Measurements from ENCODE around the gene SIX1. TPM values are rescaled to one million over a fixed set of nuclear protein-coding genes. Genes with fewer than 3 reads are reported as not detected.
A peak's percentile ranks its signal among the peaks of the same experiment; 100 is the strongest.

The SIX1 gene
- total RNA-seq, 1 experiment from 2014 or later: 0.59 TPM

GRCh38 chr14:60656686-60657455 is 7.6 kb upstream of the SIX1 start (continued):
- no peak for TF ChIP-seq CREM (CRISPR knock-in tag; IDR thresholded peaks at IDR 0.05)

GRCh38 chr14:60655898-60656685 is 6.8 kb upstream of the SIX1 start:
- CTCF ChIA-PET: interaction anchor here (0.6 to 2.9 kb wide), 15 partner anchors 10 to 521 kb away, joined by 3 to 20 read pairs (median 3); partner anchors contain the start of genes SLC38A6 and TRMT5

GRCh38 chr14:60655119-60655897 is 6.0 kb upstream of the SIX1 start:
- H3K4me1 Mint-ChIP-seq: peaks cover 74% of the 10 kb centered on the region
- no peaks in the 10 kb centered on the region for H3K36me3 Mint-ChIP-seq
- DNase-seq (ENCODE audit: low spot score): no peak
- no peak for TF ChIP-seq SMAD4 (CRISPR knock-in tag; IDR thresholded peaks at IDR 0.05)
- no peak for TF ChIP-seq NFE2L1 (CRISPR knock-in tag; IDR thresholded peaks at IDR 0.05)
- no peak for TF ChIP-seq ZNF232 (CRISPR knock-in tag; IDR thresholded peaks at IDR 0.05)
- no peak for TF ChIP-seq ZMAT4 (CRISPR knock-in tag; IDR thresholded peaks at IDR 0.05)
- no peak for TF ChIP-seq ZNF219 (CRISPR knock-in tag; IDR thresholded peaks at IDR 0.05; ENCODE audit: borderline replicate concordance)
- no peak for TF ChIP-seq ELF4 (CRISPR knock-in tag; IDR thresholded peaks at IDR 0.05; ENCODE audit: low read depth)
- no peak for TF ChIP-seq JUN (CRISPR knock-in tag; IDR thresholded peaks at IDR 0.05)
- TF ChIP-seq ATF1 (CRISPR knock-in tag; IDR thresholded peaks at IDR 0.05): no peak
- no peak for TF ChIP-seq TCF7 (CRISPR knock-in tag; IDR thresholded peaks at IDR 0.05; ENCODE audit: low read depth)
- TF ChIP-seq TP53 (CRISPR knock-in tag; IDR thresholded peaks at IDR 0.05): no peak
- no peak for TF ChIP-seq TEAD4 (CRISPR knock-in tag; IDR thresholded peaks at IDR 0.05)
- H3K4me3 Mint-ChIP-seq: peak overlapping the region; percentile 75
- no peaks in the 10 kb centered on the region for H3K9me3 Mint-ChIP-seq
- POLR2A ChIA-PET: interaction anchor here (0.6 to 1.2 kb wide), 4 partner anchors 9 to 406 kb away, joined by 3 to 4 read pairs (median 3); partner anchors contain the start of genes PPM1A, SLC38A6 and TRMT5
- H3K27me3 Mint-ChIP-seq (ENCODE audit: low read depth): peaks cover 100% of the 10 kb centered on the region
- no peak overlapping the region for H3K27ac Mint-ChIP-seq
- CTCF ChIA-PET: interaction anchor here (1.0 to 2.9 kb wide), 8 partner anchors 9 to 370 kb away, joined by 3 to 20 read pairs (median 6); partner anchors contain the start of genes SLC38A6 and TRMT5
- no peak for ATAC-seq

More at GRCh38 chr14:60655898-60656685, 6.8 kb upstream of the SIX1 start:
- H3K27ac Mint-ChIP-seq: no peak overlapping the region; the same call in 1 of the 2 replicates
- peak; percentile 51 for DNase-seq (ENCODE audit: low spot score)
- H3K27me3 Mint-ChIP-seq (ENCODE audit: low read depth): peaks cover 100% of the 10 kb centered on the region
- ATAC-seq: no peak
- H3K9me3 Mint-ChIP-seq: no peaks in the 10 kb centered on the region
- no peak for TF ChIP-seq CBFB (CRISPR knock-in tag; IDR thresholded peaks at IDR 0.05; ENCODE audit: low read depth)
- no peak for TF ChIP-seq JUN (CRISPR knock-in tag; IDR thresholded peaks at IDR 0.05)
- no peak for TF ChIP-seq ZNF121 (CRISPR knock-in tag; IDR thresholded peaks at IDR 0.05)
- no peak for TF ChIP-seq PREB (CRISPR knock-in tag; IDR thresholded peaks at IDR 0.05; ENCODE audit: borderline replicate concordance)
- TF ChIP-seq ZMAT4 (CRISPR knock-in tag; IDR thresholded peaks at IDR 0.05): no peak
- no peak for TF ChIP-seq RORB (CRISPR knock-in tag; IDR thresholded peaks at IDR 0.05)
- TF ChIP-seq NR2C2 (CRISPR knock-in tag; IDR thresholded peaks at IDR 0.05): no peak
- no peak for TF ChIP-seq TEAD4 (CRISPR knock-in tag; IDR thresholded peaks at IDR 0.05)
- no peak for TF ChIP-seq NFYB (CRISPR knock-in tag; conservative IDR thresholded peaks at IDR 0.05; ENCODE audit: low read depth)
- TF ChIP-seq CREB1 (CRISPR knock-in tag; IDR thresholded peaks at IDR 0.05): no peak
- no peaks in the 10 kb centered on the region for H3K36me3 Mint-ChIP-seq
- H3K4me1 Mint-ChIP-seq: peaks cover 68% of the 10 kb centered on the region
- POLR2A ChIA-PET: interaction anchor here (0.7 to 1.2 kb wide), 4 partner anchors 67 to 407 kb away, joined by 3 to 4 read pairs (median 4); partner anchors contain the start of genes PPM1A, SLC38A6 and TRMT5
- H3K4me3 Mint-ChIP-seq: peak overlapping the region; percentile 75

Measured in WTC11 (cell line).